HG03175 (cell line): Measurements from ENCODE around the gene CHD5.
"Not testable (repeated sequence)": the region's sequence is repeated elsewhere in the genome, so short reads cannot be mapped to it uniquely, and the experiment has no call there.

ENCODE experiments used
- ATAC-seq: cut with Tn5 transposase; IDR thresholded peaks from one replicate; pipeline ENCODE4 v1.9.1; 2021; ENCODE audit warnings: mild to moderate bottlenecking, moderate library complexity; ENCODE audit not compliant: unreplicated experiment

The CHD5 gene

DNA sequence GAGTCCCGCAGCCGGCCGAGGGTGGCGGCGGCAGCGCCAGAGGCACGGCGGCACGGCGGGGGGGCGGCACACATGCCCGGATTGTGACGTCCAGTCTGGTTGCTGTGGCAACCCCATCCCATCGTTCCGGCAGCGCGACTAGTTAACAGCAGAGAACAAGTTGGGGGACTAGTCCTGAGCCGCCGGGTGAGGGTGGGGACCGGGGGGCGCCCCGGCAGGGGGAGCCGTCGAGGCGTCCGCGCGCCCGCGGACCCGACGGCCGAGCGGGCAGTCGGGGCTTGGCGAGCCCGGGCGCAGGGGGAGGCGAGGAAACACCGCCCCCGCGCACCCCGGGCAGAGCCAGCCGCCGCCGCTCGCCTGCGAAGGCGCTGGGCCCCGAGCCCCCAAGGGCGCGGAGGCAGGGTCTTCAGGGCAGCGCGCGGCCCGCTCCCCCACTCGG lies at the start of gene CHD5:
CHD5 (minus strand) TSS at position 54 of the 439 bp plus-strand sequence. CDS start 298 bp downstream, outside the sequence.
- ATAC-seq: no peak

GRCh38 chr1:6225651-6226050 lies 45.5 kb upstream of the CHD5 start:
- ATAC-seq: no peak

DNA sequence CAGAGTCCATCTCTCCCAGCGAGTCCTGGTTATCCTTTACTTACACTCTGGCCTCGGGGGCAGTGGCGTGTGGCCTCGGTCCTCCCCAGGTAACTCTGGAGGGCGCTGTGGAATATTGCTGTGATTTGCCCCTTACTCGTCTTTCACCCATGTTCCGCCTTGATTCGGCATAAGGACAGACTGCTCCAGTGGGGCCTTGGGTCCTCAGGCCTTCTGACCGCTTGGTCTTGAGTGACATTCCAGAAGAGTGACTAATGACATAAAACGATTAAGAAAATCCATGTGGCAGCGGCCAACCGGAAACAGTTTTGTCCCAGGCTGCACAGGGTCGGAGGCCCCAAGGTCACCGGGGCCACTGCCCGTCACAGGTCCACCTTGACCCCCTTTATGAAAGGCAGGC lies 44.6 kb upstream of the CHD5 start:
- ATAC-seq: no peak

DNA sequence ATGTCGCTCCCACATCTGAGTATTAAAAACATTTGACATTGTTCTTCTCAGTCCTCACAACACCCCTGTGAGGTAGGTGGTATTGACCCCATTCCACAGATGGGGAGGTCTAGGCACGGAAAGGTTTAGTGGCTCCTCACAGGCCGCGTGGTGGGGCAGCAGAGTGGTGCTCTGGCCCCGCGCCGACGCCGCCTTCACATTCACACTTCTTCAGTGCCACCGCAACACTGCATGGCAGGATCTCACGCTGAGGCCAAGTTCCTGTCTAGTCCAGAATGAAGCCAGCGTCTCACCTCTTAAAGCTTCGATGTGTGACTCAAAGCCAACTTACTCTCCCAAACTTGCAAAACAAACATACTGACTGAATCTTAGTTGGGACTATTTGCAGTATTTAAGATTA lies 43.5 kb upstream of the CHD5 start:
- no peak for ATAC-seq

DNA sequence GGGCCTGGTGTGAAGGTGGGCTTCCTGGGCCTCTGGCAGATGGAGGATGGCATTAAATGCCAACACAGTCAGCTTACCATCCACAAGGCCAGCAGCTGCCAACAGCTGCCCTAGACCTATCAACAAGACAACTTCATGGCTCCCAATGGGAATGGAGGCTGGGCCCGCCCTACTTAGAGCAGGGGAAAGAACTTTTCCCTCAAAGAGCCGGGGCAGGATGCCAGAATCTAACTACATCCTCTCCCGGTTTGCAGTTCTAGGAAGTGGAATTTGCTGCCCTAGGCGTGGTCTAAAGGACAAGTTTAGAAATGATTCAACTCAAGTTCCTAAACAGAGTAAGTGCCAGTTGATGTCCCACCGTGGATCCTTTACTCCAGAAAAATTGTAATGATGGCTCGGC lies 42.5 kb upstream of the CHD5 start:
- no peak for ATAC-seq

- no peak for ATAC-seq
Measured at GRCh38 chr1:6221210-6221784, 41.2 kb upstream of the CHD5 start.

GRCh38 chr1:6220236-6220635 lies 40.1 kb upstream of the CHD5 start:
- ATAC-seq: no peak

GRCh38 chr1:6219641-6220040 lies 39.5 kb upstream of the CHD5 start:
- not testable (repeated sequence) for ATAC-seq

GRCh38 chr1:6218375-6219164 lies 38.4 kb upstream of the CHD5 start:
- no peak for ATAC-seq

- no peak for ATAC-seq
Measured at GRCh38 chr1:6212193-6212959, 32.3 kb upstream of the CHD5 start.

DNA sequence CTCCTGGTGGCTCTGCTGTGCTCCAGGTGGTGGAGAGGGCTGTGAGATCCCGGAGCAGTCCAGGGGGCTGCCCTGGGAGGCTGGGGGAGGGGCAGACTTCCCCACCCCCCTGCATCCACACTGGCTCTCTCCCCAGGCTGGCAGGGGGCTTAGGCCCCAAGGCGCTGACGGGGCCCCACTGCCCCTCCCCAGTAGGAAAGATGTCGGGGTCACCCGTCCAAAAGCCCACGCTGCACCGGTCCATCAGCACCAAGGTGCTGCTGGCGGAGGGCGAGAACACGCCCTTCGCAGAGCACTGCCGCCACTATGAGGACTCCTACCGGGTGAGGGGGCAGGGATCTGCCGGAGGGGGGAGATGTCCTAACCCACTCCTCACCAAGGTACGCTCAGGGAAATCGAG lies 31.6 kb upstream of the CHD5 start:
- ATAC-seq: no peak

- ATAC-seq: no peak
Measured at GRCh38 chr1:6210591-6211355, 30.7 kb upstream of the CHD5 start.

- no peak for ATAC-seq
Measured at GRCh38 chr1:6209661-6210580, 29.8 kb upstream of the CHD5 start.

DNA sequence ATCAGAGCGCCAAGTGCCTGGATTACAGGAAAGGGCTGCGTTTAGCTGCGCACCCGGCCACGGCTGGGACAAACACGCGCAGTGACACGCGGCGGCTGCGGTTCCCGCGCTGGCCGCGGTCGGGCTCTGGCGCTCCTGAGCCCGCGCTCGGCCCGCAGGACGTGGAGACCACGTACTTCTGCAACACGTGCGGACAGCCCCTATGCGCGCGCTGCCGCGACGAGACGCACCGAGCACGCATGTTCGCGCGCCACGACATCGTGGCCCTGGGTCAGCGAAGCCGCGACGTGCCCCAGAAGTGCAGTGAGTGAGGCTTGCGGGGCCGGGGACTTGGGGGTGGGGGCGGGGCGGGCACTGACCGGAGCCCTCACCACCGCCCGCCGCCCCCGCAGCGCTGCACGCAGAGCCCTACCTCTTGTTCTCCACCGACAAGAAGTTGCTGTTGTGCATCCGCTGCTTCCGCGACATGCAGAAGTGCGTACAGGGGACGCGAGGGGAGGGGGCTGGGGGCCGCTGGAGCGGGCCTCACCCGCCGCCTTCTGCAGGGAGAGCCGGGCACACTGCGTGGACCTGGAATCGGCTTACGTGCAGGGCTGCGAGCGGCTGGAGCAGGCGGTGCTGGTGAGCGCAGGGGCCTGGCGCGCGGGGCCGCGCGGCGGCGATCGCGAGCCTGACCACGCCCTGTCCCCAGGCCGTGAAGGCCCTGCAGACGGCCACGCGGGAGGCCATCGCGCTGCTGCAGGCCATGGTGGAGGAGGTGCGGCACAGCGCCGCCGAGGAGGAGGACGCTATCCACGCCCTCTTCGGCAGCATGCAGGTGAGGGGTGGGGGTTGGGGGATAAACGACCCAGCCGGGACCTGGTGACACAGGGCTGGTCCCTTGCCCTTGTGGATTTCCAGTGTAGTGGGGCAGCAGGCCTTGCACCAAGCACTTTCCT lies 28.9 kb upstream of the CHD5 start:
- ATAC-seq: no peak

DNA sequence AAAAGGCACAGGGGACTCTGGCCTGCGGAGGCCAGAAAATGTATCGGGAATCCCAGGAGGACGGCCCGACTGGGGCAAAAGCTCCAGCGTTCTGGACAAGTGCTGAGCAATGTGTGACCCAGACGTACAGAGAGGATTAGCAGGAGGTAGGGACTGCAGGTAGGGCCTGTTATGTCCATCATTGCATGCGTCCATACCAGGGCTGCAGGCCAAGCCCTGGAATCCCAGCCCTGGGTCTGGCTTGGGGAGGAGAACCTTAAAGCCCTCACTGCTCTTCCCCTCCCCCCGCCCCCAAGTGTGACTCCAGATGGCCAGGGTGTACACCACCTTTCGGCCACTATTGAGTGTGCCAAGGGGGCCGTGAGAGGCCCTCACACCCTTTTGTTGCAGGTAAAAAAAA lies 27.8 kb upstream of the CHD5 start:
- no peak for ATAC-seq

DNA sequence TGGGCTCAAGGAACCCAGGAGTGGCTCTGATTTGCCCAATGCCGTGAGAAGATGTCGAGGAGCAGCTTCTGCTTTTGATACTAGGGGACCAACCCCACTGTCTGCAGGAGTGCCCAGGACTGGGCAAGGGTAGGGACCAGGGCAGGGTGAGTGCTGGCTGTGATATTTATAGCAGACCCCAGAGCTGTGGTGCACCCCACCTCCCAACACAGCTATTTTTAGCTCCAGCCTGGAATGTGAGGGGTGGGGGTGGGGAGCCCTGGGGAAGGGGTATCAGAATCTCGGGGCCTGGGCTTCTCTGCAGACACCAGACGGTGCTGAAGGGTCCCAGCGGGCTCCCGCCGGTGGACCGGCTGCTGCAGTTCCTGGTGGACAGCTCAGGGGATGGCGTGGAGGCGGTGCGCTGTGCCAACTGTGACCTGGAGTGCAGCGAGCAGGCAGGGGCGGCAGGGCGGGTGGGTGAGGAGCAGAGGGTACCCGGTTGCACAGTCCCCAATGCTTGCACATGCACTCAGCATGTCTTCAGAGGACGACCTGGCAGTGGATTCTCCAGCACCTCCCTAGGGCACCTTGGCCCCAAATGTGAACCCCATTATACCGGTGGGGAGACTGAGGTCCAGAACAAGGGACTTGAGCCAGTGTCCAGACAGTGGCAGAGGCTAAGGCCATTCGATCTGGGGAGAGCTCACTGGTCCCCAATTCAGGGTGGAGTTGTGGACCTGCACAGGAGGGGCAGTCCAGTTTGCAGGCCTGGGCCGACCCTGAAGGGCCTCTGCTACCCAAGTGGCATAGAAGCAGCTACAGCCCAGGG lies 27.2 kb upstream of the CHD5 start:
- ATAC-seq: no peak

GRCh38 chr1:6206520-6206855 lies 26.4 kb upstream of the CHD5 start:
- ATAC-seq: no peak

DNA sequence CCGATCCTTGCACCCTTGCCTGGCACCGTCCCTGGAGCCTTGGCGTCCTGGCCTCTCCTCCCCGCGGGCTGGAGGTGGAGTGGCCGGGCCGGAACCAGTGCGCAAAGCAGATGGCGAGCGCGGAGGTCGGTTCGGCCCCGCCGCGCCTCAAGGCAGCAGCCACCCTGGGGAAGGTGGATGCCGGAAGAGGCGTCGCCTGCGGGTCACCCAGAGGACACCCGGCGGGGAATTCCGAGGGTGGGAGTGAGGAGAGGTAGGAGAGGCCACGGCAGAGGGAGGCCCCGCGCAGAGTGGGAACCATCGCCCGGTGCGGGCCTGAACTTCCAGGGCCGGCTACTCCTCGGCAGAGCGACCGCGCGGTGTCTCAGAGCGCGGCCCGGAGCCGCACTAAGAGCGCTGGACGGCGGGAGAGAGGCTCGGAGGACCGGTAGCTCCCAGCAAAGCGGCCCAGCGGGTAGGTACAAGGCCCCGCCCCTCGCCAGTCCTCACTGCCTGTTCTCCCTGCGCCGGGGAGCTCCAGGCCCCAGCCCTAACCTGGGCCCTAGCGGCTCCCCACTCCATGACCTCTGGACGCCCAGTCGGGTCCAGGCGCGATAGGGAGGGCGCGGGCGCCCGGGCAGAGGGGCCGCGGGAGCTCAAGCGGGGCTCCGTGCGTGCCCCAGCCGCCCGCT lies 25.9 kb upstream of the CHD5 start, which contains the start of gene RNF207:
RNF207 (plus strand) TSS at position 271 of the 671 bp plus-strand sequence. CDS start 417 bp downstream, outside the sequence.
- no peak for ATAC-seq
